IPS DF 19.7 (cell line): ENCODE measurements around the gene CFAP58.

Experiments used
- DNase-seq: peaks from one replicate; pipeline ENCODE4 v3.0.0-alpha.2; 2013; ENCODE audit warnings: low read depth, low spot score

CFAP58 gene, protein sequence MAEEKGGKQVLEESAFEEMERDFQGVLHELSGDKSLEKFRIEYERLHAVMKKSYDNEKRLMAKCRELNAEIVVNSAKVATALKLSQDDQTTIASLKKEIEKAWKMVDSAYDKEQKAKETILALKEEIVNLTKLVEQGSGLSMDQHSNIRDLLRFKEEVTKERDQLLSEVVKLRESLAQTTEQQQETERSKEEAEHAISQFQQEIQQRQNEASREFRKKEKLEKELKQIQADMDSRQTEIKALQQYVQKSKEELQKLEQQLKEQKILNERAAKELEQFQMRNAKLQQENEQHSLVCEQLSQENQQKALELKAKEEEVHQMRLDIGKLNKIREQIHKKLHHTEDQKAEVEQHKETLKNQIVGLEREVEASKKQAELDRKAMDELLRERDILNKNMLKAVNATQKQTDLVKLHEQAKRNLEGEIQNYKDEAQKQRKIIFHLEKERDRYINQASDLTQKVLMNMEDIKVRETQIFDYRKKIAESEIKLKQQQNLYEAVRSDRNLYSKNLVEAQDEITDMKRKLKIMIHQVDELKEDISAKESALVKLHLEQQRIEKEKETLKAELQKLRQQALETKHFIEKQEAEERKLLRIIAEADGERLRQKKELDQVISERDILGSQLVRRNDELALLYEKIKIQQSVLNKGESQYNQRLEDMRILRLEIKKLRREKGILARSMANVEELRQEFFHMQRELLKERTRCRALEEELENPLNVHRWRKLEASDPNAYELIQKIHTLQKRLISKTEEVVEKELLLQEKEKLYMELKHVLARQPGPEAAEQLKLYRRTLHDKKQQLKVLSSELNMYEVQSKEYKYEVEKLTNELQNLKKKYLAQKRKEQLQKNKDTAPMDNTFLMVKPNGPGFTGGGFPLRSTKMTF

DNA sequence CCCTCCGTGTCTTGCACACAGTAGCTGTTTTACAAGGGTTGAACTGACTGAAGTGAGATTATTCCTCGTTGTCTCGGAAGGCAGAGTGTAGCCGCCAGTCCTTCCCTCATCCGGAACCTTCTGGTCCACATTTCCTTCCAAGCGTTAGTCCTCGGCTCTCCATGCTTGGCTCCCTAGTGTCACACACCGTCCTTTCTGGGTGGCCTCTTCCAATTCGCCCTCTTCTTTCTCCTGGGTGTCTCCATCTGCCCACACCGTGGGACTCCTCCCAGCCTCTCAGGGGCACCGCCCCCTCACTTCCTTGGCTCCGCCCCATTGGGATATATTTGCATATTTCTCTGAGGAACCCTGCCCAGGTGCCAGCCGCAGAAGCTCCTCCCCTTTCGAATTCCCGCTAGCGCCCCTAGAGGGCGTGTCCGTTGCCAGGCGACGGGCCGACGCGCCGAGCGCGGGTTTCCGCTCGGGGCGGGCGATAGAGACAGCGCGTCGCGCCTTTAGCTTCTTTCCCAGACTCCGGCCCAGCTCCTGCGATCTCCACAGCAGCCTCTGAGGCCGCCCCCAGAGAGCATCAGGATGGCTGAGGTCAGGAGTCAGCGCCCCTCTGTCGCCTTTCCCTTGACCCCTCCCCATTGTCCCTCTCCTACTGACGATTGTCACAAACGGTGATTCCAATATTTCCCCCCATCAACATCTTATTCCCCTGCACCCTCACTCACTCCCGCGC is at the start of gene CFAP58:
Gene CFAP58 (plus strand): TSS at position 509 of the 724 bp plus-strand sequence. CDS start 65 bp downstream, at position 574.
- no peak for DNase-seq

DNA sequence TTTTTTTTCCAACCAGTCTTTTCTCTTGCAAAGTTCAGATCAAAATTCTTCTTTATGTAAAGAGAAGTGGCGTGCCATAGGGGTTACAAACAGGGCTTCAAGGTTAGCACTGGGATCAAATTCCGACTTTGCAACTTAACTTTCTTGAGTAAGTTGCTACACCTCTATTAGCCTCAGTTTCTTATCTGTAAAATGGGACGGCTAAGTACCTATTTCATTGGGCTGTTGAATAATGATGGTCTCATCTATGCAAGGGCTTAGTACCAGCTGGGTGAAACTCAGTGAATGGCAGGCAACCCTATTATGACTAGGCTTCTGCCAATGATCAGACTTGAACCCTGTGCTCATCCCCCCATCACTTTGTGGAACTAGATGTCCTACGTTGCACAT is 49.3 kb upstream of the CFAP58 start:
- DNase-seq: no peak

DNA sequence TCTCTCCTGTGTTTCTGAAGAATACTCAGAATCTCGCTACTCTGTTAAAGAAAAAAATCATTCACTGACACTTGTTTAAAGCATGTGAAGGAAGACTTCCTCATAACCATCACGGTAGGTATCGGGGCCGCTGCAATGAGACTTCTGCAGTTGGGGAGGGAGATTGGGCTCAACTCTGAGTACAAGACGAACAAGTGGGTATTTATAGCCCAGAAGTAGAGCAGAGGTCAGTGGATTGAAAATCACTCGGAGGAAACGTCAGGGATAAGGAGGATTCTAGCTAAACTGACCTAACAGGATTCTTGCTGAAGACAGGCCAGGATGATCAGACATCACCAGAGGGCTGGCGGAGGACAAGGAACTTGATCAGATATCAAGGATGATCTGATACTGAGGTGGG is 48.7 kb upstream of the CFAP58 start:
- DNase-seq: no peak

DNA sequence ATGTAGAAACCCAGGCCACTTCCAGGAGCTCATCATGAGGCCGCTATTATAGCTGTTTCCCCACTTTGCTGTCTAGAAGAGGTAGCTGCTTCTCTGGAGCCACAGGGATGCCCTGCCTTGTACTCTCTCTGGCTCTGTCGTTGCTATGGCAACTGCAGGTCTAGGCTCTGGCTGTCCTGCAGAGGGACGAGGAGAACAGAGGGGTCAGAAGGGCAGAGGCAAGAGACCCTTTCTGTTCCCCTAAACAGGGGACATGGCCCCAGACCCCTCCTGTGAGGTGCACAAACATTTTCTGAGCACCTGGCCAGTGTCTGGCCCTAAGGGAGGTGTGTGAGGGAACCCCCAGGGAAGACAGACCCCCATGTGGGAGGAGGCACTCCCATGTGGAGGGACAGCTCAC is 46.7 kb upstream of the CFAP58 start:
- no peak for DNase-seq

DNA sequence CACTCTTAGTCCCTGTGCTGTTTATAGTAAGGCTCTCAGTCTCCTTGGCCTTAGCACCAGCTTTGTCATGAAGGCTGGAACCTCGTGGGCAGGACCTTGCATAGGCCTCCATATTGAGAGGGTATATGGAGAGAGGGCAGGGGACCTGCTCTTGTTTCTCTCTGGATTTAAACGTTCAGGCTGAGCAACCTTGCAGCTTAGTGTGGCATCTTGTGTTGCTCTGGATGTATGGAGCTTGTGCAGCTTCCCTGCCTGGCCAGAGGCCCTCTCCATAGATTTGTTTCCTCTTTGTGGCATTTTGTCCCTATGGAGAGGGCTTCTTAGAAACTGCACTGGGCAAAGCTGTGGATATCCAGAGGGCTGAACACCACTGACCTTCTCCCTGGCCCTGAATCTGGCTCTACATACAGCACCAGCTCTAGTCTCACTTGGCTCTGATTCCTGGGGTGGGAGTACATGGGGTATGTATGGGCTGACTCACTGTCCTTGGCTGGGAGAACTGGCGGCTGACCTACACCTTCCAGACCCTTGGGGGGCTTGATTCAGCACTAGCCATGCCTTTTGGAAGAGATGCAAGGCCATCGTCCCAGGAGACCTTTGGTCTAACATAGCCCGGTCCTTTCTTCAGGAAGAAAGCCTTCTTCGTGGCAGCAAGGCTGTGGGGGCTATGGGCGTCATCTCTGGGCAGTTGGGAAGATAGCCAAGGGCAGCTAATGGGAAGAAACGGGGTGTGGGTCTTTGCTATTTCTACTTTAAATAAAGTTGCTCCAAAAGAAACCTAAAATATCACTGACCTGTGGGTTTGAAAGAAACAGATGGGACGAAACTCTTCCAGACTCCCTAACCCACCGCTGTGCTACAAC is 45.8 kb upstream of the CFAP58 start:
- no peak for DNase-seq

DNA sequence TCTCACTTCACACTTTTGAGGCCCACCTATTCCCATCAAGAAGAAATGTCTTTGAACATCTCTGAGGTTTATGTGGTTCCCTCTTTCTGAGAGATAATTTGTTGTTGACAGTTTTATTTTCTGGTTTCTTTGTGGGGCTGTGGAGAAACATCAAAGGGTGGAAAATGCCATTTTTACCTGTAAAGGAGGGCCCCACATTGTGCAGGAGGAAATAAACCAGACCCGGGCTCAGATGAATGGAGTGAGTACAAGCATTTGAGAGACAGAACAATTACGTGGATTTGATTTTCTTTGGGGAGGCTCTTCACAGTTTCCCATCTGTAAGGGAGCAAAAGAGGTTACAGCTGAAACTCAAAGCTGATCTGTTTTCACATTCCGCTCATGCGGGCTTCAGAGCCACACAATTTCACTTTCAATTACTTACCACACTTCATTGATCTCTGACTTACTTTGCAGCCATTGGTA is 45.2 kb upstream of the CFAP58 start:
- DNase-seq: no peak

DNA sequence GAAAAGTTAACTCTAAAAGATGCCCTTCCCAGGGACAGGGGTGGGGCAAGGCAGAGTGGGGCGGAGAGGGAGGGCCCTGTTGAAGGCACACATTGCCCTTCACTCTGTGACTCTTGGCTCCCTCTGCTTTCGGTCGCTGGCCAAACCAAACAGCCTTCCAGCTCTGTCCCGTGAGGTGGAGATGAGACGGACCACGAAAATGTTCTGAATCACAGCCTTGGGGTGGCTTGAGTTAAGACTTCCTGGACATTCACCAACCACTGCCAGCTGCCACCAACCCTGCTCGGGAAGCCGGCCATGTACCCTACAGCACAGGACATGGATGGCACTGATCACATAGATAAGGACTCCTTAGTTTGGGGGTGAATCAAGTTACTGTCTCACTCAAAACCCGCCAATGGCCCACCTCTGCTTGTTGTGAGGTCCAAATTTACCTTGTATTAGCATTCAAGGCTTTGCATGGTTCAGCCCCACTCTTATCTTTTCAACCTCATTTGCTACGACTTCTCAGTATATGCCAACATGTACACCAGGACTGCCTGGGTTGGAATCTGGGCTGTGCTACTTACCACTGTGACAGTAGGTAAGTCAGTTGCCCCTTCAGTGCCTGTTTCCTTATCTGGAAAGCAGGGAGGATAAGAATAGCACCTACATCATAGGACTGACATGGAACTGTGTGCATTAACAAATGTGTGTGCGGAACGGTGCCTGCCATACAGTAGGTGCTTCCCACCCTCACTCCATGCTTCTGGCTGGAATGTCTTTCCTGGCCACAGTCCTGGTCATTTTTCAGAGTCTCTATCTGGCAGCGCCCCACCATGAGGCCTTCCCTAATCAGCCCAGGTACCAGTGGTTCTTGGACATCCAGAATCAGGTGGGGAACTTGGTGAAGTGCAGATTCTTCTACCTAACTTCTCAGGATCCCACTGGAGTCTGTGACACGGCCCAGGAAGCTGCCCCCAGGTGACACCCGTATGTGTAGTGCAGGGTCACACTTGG is 43.4 kb upstream of the CFAP58 start:
- no peak for DNase-seq

DNA sequence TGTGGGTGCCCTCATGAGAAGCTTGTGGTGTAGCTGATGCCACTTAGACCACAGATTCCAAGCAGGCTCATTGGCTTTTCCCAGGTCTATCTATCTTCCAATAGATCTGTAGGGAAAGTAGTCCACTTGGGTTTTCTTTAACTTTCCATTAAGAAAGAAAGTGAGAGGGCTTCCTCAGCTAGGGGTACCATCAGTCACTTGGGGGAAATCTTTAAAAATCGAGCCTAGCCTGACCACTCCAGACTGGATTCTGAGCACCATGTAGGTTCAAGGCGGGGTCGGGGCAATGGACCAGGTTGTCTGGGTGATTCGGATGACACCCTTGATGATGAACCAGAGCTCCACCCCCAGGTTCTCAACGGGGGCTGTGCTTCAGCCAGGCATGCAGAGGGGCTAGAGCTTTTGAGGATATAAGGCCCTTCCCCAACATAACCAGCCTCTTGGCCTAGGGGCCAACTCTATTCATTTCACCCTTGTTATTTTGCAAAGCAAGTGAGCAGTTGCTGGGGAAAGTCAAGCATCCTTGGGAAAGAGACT is 42.4 kb upstream of the CFAP58 start:
- no peak for DNase-seq

DNA sequence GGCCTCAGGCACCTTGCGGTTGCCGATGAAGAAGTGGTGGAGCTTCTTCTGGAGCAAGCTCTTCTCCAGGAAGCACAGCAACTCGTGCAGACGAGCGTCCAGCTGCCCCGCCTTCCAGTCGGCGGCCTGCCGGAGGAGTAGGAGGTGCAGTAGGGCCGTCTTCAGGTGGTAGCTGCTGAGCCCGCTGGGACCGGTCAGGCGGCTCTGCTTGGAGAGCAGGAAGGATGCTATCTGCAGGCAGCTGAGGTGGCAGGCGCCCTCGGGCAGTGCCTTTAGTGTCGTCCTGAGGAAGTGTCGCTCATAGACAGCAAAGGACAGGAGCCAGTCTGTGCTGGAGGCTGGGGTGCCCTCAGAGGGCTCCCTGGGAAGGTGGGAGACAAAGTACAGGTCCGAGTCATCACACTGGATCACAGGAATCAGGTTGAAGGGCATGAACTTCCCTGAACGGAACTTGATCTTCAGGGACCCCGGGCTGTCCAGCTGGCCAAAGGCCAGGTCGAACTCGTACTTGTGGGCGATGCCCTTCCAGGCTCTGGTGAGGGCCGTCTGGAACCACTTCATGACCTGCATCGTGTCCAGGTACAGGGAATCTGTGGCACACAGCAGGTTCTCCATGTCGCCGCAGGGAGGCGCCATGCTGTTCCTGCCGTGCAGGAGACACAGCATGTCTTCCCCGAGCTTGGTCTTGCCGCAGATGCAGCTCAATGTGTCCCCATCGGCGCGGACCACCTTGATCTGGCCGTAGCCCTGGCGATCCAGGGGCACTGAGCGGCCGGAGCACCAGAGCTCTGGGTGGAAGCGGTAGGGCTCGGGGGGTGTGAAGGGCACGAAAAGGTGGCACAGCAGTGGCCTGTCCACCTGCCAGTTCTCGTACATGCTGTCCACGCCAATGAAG is 38.8 kb upstream of the CFAP58 start:
- DNase-seq: no peak

DNA sequence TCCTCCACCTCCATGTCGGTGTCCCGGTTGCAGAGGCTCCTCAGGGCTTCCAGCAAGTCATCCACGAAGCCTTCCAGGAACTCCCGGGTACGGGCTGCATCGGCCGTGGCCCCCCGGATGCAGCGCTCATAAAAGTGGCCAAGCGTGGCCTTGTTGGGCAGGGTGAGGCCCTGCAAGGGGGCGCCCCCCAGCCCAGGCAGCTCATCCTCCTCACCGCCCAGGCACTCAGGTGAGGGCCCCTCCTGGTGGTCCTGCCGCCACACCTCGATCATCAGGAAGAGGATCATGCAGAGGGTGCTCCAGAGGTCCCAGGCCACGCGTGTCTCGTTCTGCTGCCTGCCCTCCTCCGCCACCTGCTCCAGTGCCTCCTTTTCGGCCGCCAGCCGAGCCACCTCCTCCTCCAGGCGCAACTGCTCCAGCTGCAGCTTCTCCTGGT is 38.1 kb upstream of the CFAP58 start:
- no peak for DNase-seq

DNA sequence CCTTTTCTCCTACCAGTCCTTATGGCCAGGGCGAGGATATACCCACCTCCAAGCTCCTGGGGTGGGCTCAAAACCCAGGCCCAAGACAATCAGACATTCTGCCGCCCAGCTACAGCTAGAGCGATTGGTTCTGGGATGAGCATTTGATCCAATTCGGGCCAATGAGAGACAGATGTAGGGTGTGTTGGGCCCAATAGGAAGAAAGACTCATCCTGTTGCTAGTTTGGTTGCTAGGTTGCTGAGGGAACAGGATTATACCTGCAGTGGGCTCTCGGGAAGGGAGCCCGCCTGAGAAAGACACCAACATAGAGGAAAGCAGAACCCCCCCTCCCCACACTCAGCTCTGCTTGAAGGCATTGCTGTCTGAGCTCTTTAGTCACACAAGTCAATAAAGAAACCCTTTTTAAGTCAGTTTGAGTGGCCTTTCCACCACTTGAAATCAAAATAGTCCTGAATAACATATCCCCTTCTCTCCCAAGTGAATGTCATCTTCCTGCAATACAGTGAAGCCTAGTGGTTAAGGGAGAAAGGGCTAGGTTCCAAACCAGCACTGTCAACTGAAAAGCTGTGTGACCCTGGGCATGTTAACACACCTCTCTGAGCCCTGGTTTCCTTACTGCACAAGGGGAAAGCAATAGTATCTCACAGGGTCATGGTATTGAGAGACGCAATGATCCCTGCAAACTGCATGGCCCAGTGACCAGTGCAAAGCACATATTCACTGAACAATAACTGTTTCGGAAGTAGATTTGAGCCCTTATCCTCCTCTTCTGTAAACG is 37.1 kb upstream of the CFAP58 start:
- no peak for DNase-seq

DNA sequence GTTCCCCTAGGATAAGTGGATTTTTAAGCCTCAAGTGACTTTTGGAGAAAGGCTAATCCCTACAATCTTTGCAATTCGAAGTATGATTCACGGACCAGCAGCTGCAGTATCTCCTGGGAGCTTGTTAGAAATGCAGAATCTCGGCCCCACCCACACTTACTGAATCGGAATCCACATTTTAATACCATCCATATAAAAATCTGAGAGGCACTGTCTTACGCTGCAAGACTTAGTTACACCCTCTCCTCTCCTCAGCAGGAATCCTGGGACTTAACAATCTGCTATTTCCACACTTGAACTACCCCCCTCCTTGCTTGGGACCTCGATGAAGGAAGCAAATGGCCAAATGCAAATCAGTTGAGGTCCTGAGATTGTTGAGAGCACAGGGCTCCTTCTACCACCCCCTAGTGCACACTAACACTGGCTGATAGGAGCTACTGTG is 36.3 kb upstream of the CFAP58 start:
- DNase-seq: no peak

DNA sequence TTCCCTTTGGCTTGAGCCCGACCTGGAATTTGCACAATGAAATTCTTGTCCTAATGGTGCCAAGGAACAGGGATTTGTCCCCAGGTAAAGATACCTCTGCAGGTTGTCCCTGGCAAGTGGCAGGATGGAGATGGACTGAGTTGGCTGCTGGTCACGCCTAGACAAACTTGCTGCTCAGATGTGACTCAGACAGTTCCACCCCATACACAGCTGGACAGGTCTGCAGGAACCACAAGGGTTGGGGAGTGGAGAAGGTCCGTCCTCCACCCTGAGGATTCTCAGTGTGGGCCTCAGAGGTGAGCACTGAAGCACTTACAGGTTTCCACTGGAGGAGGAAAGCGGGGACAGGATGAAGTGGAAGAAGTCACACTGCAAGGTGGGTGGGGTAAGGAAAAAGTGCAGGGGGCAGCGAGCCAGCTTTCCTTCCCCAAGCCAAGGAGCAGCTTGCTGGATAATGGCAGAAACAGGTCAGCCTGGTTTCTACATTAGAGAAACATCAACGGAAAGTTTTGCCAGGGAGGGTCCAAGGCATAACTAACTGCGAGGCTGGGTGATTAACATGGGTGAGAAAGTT is 35.8 kb upstream of the CFAP58 start:
- no peak for DNase-seq

DNA sequence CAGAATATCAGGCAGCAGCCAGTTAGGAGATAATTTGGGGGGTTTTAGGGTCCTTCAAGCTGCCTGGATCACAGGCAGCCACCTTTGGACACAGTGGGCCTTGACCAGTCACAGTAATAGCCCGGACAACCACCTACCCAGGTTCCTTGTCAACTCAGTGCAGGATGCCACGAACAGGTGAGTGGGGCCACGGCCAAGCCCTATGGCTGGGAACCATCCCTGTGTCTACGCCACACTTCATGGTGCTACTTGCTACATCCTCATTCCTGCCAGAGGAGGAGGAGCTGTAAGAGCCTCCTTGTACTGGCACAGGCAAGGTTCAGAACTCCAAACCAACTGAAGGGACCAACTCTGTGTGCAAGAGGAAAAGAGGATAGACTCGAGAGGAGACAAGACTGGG is 35.3 kb upstream of the CFAP58 start:
- no peak for DNase-seq

DNA sequence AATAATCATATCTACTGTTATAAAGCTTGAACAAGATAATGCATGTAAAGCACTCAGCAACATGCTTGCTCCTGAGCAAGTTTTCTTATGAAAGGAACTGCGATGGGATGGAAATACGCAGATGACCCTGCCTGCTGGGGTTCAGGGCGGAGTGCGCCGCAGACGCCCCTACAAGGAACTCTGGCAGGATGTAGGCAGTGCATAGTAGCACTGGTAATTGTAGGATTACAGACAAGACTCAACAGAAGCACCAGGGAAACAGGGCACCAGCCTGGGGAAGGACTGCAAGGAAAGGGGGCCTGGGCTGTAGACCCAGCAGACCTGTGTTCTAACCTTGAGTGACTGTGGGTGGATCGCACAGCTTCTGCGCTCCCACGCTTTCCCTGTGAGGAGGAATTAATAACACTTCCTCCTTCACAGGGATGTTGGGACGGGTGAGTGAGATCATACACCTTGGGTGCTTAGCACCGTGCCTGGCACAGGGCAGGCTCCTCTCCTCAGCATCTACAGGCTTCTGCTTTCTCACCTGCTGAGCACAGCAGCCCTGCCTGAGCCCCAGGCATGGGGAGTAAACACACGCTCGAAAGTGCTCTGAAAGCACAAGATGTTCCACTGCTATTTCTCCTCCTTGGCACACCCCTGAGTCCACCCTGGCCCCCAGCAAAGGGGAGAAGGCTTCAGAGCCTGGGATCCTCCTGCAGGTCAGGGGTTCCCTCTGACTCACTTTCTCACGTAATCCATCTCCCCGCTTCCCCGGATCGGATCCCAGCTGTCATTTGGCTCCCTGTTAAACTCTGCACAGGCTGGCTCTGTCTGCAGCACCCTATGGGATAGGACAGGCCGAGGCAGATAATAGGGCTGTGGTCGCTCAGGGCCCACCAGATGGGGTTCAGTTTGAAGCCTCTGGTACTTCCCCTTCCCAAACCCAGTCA is 34.6 kb upstream of the CFAP58 start:
- DNase-seq: no peak

DNA sequence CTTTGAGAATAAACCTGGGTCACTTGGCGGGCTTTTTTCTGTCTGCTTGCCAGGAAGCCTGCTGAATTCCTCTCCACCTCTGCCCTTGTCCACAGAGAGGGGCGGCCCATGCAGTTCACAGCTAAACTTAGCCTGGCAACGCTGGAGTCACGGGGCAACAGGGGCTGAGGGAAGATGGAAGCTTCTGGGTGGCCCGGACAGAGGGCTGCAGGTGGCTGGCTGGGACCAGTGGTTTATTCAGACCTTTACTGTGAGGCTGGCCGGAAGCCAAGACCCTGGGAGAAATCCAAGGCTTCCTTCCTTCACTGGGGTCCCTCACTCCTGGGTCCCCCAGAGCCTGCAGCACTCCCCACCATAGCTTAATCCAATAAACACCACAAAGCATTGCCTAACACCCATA is 32.4 kb upstream of the CFAP58 start:
- DNase-seq: no peak
